GM10248 (cell line): ENCODE data around the gene KCNMA1.

ENCODE experiments used
- CTCF ChIA-PET: fragments of 300-600 bp; sonication (Branson Sonifier 250); formaldehyde crosslinking; extraction: SDS; loops from one replicate; lab custom pipeline; 2021; ENCODE audit warnings: antibody characterized with exemption; lab: Yijun Ruan, JAX
- POLR2A ChIA-PET: fragments of 350-650 bp; sonication (Branson Sonifier 250); formaldehyde crosslinking; extraction: SDS; loops from one replicate; lab custom pipeline; 2020; ENCODE audit warnings: antibody characterized with exemption; lab: Yijun Ruan, JAX
- DNase-seq: peaks from one replicate; pipeline ENCODE4 v3.0.0; 2012; ENCODE audit errors: extremely low spot score
- TF ChIP-seq, protein P1 (sequence below): IDR thresholded peaks from 2 replicates; pipeline ENCODE4 v1.5.1; 2012; ENCODE audit warnings: mild to moderate bottlenecking, low read depth; ENCODE audit errors: extremely low read depth, missing control alignments, control extremely low read depth

Gene KCNMA1

DNA sequence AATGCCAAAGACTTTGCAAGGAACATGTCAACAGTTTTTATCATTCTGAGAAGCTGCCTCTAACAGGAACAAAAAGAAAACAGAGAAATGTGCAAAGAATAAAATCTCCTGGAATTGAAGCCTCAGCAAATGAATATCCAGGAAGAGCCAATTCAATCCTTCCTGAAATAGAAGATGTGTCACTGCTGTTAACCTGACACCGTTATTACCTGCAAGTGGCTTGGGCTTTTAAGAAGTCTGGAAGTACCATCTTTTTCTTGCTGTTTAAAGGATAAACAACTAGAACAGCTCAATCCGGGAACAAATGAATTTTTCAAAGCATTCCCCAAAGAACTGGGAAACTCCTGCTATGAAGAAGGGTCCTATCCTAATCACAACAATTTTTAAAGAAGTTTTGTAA is 434.8 kb downstream of the KCNMA1 start:
- no peak for DNase-seq
- TF ChIP-seq, protein P1, sequence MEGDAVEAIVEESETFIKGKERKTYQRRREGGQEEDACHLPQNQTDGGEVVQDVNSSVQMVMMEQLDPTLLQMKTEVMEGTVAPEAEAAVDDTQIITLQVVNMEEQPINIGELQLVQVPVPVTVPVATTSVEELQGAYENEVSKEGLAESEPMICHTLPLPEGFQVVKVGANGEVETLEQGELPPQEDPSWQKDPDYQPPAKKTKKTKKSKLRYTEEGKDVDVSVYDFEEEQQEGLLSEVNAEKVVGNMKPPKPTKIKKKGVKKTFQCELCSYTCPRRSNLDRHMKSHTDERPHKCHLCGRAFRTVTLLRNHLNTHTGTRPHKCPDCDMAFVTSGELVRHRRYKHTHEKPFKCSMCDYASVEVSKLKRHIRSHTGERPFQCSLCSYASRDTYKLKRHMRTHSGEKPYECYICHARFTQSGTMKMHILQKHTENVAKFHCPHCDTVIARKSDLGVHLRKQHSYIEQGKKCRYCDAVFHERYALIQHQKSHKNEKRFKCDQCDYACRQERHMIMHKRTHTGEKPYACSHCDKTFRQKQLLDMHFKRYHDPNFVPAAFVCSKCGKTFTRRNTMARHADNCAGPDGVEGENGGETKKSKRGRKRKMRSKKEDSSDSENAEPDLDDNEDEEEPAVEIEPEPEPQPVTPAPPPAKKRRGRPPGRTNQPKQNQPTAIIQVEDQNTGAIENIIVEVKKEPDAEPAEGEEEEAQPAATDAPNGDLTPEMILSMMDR: no peak
- POLR2A ChIA-PET: no interaction called here
- CTCF ChIA-PET: interaction anchor here (0.8 to 1.2 kb wide), 2 partner anchors 509 to 566 kb away, joined by 3 read pairs; no protein-coding TSS in a partner anchor

DNA sequence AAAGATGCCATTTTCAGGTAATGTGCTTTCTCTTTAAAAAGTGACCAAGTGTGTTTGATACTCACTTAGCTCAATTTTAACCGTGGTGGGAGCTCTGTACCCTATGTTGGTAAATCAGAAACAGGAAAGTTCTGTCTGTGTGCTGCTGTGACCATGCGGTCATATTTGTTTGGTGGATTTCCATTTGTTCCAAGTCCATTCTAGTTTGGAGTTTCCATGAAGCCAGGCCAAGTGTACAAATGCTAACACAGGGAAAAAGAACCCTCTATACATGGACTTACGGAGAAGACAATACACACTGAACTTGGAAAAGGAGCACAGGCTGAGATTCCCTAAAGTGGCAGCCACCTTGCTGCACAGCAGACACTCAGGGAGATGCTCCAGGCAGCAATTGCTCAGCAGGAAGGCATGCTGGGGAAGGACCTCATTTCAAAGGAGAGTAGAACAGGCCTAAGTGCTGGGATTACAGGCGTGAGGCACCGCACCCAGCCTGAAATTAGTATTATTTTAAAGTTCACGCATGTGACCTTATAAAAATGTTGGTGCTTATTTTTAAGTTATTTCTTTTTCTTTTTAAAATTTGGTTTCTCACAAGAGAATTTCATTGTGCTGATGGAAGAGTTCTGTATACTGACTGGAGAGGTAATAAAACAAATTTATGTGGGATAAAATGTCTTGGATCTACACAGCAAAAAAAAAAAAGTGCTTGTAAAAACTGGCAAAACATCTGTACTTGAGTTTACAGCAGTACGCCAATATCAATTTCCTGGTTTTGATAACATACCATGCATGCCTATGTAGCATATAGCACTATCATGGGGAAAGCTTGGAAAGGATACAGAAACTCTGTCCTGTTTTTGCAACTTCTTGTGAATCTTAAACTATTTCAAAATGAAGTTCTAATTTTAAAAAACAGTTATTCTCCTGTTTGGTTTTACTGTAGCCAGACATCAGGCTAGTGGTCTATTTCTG is 436.2 kb downstream of the KCNMA1 start:
- no peak for DNase-seq
- CTCF ChIA-PET: no interaction called here
- TF ChIP-seq, protein P1: no peak
- POLR2A ChIA-PET: no interaction called here

DNA sequence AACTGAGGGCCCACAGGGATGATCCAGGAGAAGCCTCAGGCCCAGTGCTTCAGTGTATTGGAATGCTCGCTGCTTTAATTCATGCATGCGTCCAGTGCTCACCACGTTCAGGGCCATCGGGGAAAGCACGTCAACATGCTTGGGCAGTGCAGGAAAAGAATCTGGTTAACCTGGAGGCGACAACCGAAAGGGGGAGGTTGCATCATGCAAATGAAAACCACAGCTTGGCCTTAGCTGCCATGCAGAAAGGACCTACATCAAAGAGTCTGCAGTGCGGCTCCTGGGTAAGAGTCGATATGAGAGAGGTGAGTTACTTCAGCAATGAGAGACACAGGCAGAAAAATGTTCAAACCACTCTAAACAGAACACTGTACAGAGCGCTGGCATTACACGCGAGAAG is 440.1 kb downstream of the KCNMA1 start:
- POLR2A ChIA-PET: no interaction called here
- DNase-seq: no peak
- CTCF ChIA-PET: interaction anchor here (0.7 to 1.6 kb wide), 3 partner anchors 11 to 47 kb away, joined by 3 to 4 read pairs (median 3); no protein-coding TSS in a partner anchor
- TF ChIP-seq, protein P1: no peak

GRCh38 chr10:77196614-77197013 is 441.0 kb downstream of the KCNMA1 start:
- TF ChIP-seq, protein P1: no peak
- ChIA-PET POLR2A (no interaction called here), CTCF (interaction anchor here (1.1 to 1.6 kb wide), 3 partner anchors 18 to 48 kb away, joined by 3 to 4 read pairs (median 3); no protein-coding TSS in a partner anchor)
- no peak for DNase-seq

DNA sequence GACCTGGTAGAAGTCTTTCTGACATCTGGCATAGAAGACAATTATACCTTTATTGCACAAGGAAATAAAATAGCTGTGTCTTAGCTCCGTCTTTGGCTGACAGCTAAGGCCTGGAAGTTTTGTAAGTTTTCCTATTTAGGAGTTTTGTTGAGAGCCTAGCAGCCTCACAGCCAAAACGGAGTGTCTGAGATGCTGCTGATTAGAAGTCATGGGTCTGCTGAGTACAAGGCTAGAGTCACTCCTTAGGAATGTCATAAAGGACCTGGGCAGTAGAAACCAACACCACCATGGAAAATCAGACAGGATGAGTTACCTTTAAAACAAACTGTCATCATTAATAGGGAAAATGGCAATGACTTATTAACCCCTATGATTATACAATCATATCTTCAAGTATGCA is 442.5 kb downstream of the KCNMA1 start:
- ChIA-PET POLR2A (no interaction called here), CTCF (interaction anchor here (1.8 kb wide), 1 partner anchor 21 kb away, joined by 6 read pairs; no protein-coding TSS in a partner anchor)
- DNase-seq: no peak
- TF ChIP-seq, protein P1: no peak

DNA sequence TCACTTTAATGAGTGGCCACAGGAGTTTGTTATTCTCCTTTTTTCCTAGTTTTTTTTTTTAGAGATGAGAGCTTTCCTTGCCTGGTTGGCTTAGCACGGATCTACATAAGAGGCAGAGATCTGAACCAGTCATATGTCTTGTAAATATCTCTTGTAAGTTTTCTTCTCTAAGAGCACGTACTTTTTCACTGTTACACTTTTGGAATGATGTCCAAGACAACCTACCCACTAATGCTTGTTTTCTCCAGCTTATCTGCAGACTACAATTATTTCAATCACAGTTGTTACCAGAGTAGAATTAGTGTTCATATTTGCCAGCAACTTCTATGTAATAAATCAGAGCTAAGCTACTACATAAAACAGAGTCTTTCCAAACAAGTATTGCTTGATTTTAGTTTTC is 444.6 kb downstream of the KCNMA1 start:
- TF ChIP-seq, protein P1: no peak
- CTCF ChIA-PET: interaction anchor here (1.0 to 2.4 kb wide), 2 partner anchors 18 to 42 kb away, joined by 3 to 11 read pairs; no protein-coding TSS in a partner anchor
- no peak for DNase-seq
- POLR2A ChIA-PET: no interaction called here
